HG02571 (cell line): ENCODE data around the gene MRAP2.
"Not testable (repeated sequence)": the region's sequence is repeated elsewhere in the genome, so short reads cannot be mapped to it uniquely, and the experiment has no call there.

Experiments used
- ATAC-seq: cut with Tn5 transposase; IDR thresholded peaks from one replicate; pipeline ENCODE4 v1.9.1; 2021; ENCODE audit warnings: mild to moderate bottlenecking, moderate library complexity; ENCODE audit not compliant: unreplicated experiment

MRAP2 gene

DNA sequence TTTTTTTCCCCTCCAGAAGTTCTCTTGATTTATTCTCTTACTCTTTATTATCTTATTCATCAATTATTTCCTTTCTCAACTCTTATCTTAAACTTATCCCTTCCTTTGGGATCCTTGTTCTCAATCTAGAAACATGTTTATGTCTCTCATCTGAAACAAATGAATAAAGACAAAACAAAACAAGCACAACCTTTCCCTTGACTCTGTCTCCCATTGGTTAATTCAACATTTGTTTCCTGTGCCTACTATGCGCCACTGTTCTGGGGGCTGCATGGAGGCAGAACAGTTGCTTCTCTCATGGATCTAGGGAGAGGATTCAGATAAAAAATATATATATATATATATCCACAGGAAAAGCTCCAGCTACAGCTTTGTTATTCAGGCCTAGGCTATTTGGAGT lies 5.2 kb upstream of the MRAP2 start:
- no peak for ATAC-seq

DNA sequence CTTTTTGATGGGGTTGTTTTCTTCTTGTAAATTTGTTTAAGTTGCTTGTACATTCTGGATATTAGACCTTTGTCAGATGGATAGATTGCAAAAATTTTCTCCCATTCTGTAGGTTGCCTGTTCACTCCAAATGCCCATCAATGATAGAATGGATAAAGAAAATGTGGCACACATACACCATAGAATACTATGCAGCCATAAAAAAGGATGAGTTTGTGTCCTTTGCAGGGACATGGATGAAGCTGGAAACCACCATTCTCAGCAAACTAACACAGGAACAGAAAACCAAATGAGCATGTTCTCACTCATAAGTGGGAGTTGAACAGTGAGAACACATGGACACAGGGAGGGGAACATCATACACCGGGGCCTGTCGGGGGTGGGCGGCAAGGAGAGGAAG lies 1.6 kb upstream of the MRAP2 start:
- ATAC-seq: not testable (repeated sequence)

DNA sequence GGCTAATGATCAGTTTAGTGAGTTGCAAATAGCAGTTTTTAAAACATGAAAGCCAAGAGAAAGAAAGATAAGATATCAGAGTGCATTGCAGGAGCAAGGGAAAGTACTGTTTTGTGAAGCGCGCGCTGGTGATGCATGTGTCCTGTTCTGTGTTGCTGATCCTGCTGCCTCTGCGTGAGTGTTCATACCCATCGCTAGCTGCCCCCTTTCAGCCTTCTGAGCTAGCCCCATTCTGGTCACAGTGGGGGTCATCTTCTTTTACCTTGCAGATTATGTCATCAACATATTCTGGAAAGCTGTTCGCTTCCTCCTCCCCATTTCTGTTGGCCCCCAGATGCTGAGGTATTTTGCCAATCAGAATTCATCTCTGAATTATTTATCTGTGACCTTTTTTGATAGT lies 1.9 kb downstream of the MRAP2 start:
- no peak for ATAC-seq

DNA sequence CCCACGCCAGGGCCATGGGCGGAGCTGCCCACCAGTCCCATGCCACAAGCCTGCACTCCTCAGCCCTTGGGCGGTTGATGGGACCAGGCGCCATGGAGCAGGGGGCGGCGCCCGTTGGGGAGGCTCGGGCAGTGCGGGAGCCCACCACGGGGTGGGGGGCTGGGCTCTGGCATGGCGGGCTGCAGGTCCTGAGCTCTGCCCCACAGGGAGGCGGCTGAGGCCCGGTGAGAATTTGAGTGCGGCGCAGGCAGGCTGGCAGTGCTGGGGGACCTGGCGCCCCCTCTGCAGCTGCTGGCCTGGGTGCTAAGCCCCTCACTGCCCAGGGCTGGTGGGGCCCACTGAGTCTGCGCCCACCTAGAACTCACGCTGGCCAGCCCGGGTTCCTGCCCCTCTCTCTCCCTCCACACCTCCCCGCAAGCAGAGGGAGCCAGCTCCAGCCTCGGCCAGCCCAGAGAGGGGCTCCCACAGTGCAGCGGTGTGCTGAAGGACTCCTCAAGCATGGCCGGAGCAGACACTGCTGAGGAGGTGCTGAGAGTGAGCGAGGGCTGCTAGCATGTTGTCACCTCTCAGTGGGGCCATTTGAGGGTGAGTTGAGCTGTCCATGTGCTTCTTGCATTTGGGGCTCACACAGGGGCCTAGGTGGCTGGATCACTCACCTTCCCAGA lies 4.0 kb downstream of the MRAP2 start:
- ATAC-seq: no peak

GRCh38 chr6:84042603-84043002 lies 9.0 kb downstream of the MRAP2 start:
- ATAC-seq: no peak

GRCh38 chr6:84043555-84043954 lies 10.0 kb downstream of the MRAP2 start:
- ATAC-seq: no peak

DNA sequence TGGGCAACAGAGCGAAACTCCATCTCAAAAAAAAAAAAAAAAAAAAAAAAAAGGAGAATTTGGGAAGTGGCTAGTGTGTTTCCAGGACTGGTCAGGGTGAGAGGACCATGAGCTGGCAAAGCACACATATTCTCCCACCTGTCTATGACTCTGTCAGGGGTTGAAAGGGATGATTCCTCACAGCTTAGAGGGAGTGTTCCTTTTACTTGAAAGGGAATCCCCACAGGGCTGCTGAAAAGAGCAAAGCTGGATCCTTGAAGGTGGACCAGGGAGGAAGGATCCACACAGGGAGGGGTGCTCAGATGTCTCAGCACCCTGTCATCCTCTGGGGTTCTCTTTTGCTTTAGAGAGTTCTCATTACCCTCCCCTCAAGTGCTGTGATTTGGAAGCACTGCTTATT lies 13.2 kb downstream of the MRAP2 start:
- no peak for ATAC-seq

DNA sequence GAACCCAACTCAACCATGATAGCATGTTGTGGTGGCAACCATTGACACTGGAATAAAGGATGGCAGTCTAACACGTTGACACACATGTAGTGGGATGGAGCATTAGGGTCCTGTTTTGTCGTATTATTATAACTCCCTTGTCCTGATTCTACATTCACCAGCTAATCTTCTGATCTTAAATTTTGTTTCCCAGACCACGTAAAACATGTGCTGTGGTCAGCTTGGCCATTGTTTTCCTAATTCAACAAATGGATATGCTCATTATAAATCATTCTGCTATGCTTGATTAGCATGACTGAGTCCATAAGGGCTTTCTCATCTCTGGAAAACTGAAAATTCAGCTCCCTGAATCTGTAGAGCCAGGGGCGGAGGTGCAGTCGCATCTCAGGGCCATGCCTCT lies 15.0 kb downstream of the MRAP2 start:
- ATAC-seq: no peak

DNA sequence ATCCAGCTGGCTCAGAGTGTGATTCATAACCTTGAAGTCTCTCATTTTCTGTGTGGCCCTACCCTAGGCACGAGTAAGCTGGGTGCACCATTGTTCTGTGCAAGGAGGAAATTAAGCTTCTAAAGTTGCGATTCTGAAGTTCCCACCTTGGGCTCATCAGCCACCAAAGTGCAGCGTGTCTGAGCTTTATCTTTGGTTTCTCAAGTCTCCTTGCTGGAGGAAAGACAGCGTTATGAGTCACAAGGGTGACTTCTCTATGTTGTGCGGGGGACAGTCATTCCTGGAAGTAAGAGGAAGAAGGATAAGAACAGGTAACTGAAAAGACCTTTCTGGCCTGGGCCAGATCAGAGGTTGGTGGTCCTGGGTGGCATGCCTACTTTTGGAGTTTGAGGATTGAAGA lies 16.8 kb downstream of the MRAP2 start:
- no peak for ATAC-seq

- no peak for ATAC-seq
Measured at GRCh38 chr6:84052204-84052882, 18.8 kb downstream of the MRAP2 start.

DNA sequence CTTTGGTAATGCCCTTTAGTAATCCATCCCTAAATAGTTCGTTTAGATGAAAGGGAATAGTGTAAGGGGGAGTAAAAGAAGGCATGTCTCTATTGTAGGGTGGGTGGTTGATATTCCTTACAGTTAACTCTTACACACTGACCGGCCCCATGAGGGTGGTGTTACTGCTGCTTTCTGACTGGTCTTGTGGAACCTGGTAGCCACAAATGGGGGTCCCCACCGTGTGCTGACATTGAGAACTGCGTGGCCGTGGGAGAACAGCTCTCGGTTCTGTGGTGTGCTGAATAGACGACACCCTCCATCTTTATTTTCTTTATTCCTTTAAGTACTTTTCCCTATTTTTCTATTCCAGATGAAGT lies 19.3 kb downstream of the MRAP2 start:
- no peak for ATAC-seq

GRCh38 chr6:84055647-84056046 lies 22.1 kb downstream of the MRAP2 start:
- ATAC-seq: no peak

DNA sequence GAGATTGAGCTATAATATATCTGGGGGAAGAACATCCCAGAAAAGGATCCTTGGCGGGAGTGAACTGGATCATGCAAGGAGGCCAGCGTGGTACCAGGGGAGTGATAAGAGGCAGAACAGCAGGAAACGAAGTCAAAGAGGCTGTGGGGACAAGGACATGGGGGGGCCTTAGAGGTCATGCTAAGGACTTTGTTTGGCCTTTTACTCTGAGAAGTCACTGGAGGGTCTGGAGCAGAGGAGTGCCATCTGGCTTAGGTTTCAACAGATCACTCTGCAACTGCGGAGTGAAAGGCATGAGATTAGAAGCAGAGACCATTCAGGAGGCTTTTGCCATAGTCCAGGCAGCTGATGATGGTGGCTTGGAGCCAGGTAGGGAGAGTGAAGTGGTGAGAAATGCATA lies 24.3 kb downstream of the MRAP2 start:
- no peak for ATAC-seq

- ATAC-seq: no peak
Measured at GRCh38 chr6:84059082-84059481, 25.5 kb downstream of the MRAP2 start.

DNA sequence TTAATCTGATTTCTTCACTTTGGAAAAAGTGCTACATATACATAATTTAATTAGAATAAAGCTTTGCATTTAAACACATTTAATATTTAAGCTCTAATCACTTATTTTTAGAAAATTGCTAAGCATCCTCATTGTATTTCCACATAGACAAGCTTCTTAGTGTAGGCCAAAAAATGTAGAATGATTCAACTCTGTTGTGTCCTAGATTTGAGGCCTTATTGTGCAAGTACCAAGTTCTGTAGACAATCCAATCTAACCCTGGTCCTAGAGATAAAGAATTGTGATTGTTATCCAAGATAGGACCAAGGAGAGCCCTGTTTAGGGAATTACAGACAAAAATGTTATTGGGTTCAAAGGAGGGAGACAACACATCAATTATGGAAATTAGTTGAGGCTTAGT lies 27.6 kb downstream of the MRAP2 start:
- no peak for ATAC-seq

DNA sequence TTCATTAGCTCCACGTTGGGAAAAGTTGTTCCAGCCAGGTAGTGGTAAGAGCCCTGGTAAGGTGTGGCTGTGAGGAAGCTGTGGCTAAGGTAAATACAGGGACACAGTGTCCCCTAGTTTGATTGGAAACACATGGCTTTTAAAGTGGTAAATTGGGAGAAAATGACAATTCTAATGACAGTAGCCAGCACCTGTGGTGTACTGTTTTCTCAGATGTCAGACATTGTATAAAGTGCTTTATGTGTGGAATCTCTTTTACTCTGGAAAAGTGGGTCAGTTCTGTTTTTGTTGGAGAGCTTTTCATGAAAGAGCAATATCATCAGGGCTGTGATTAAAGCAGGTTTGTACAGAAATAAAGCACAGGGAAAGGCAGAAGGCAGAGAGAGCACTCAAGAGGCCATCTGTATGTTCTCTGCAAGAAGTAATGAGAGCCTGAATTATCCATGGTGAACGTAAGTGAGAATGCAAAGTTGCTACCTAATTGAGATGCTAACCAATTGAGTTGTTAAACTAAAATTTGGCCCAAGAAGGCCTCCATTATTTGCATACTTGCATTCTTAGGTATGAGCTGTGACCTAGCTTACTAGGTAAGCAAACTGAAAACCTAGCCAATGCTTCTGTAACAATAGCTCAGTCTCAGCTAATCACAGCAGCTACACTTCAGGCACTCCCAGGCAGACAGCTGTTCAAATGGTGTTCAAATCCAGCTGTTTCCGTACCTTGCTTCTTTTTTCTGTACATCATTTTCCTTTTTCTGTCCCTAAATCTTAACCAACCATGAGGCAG lies 28.2 kb downstream of the MRAP2 start:
- no peak for ATAC-seq

GRCh38 chr6:84062519-84063154 lies 29.1 kb downstream of the MRAP2 start:
- no peak for ATAC-seq

DNA sequence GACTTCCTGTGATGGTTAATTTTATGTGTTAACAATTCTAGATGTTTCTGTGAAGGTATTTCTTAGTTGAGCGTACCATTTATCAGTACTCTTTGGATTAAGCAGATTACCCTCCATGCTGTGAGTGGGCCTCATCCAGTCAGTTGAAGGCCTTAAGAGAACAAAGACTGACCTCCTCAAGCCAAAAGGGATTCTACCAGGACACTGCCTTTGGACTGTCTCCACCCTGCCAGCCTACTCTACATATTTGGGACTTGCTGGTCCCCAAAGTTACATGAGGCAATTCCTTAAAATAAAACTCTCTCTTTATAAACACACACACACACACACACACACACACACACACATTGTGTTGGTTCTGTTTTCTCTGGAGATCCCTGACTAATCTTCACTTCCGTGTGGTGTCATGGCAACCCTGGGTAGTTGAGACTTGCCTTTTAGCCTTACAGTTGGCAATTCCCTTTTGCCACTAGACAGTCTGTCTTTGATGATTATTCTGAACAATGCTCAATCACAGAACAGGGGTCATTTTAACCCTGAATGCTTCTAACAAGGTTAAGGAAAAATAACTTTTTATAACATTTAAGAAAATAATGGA lies 32.2 kb downstream of the MRAP2 start:
- no peak for ATAC-seq

GRCh38 chr6:84066536-84066935 lies 33.0 kb downstream of the MRAP2 start:
- ATAC-seq: no peak

DNA sequence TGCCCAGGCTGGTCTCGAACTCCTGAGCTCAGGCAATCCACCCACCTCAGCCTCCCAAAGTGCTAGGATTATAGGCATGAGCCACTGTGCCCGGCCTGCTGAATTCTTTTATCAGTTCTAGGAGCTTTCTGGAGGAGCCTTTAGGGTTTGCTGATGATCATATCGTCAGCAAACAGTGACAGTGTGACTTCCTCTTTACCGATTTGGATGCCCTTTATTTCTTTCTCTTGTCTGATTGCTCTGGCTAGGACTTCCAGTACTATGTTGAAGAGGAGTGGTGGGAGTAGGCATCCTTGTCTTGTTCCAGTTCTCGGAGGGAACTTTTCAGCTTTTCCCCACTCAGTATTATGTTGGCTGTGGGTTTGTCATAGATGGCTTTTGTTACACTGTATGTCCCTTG lies 35.3 kb downstream of the MRAP2 start:
- ATAC-seq: not testable (repeated sequence)

- ATAC-seq: no peak
Measured at GRCh38 chr6:84072442-84072997, 38.9 kb downstream of the MRAP2 start.
